Muscle of leg (tissue), 11 donors: ENCODE data around the gene C2CD5. TPM values are rescaled to one million over a fixed set of nuclear protein-coding genes. Genes with fewer than 3 reads are reported as not detected.

Experiments used
- DNase-seq: peaks from one replicate; pipeline ENCODE4 v3.0.0; 2013
- H3K27ac ChIP-seq: one replicate; pipeline ENCODE4 v1.5.1; 2013; ENCODE audit warnings: mild to moderate bottlenecking, low read length, control low read depth
- H3K27me3 ChIP-seq: one replicate; pipeline ENCODE4 v1.6.1; 2013; ENCODE audit warnings: low read length; ENCODE audit not compliant: control insufficient read depth, insufficient read depth
- H3K36me3 ChIP-seq: one replicate; pipeline ENCODE4 v1.6.1; 2013; ENCODE audit warnings: low read length; ENCODE audit not compliant: control insufficient read depth, insufficient read depth
- H3K4me1 ChIP-seq: one replicate; pipeline ENCODE4 v1.6.1; 2013; ENCODE audit warnings: low read length; ENCODE audit not compliant: control insufficient read depth, insufficient read depth
- H3K4me3 ChIP-seq: one replicate; pipeline ENCODE4 v1.5.1; 2013; ENCODE audit warnings: low read length, control low read depth
- H3K9me3 ChIP-seq: replicated peaks from 2 replicates; pipeline ENCODE4 v1.6.1; 2013; ENCODE audit warnings: low read depth, low read length; ENCODE audit not compliant: control insufficient read depth
- WGBS: methylation state at CpG from one replicate; pipeline ENCODE4 v1.1.5; 2013; ENCODE audit warnings: missing lambda C conversion rate; ENCODE audit not compliant: insufficient coverage; 5-methylcytosine and 5-hydroxymethylcytosine counted together
- polyA plus RNA-seq, 8 donors: library from polyadenylated mRNA; unstranded; fragments of 120-200 nt; gene quantifications; one replicate each; pipeline versions ENCODE4 v1.2.1 to v1.2.3, GENCODE V29; 2013; ENCODE audit warnings: inconsistent platforms in 1 of 8, low replicate concordance in 1 of 8; ENCODE audit not compliant: insufficient read length in 8 of 8, insufficient read depth in 1 of 8
- total RNA-seq: library from RNA; stranded (reverse); fragments of 120-200 nt; gene quantifications from one replicate; pipeline ENCODE4 v1.2.4, GENCODE V29; 2013

C2CD5 gene
- total and polyA plus RNA-seq, 9 donors = 22.4 to 38.4 (median 28.4) TPM

DNA sequence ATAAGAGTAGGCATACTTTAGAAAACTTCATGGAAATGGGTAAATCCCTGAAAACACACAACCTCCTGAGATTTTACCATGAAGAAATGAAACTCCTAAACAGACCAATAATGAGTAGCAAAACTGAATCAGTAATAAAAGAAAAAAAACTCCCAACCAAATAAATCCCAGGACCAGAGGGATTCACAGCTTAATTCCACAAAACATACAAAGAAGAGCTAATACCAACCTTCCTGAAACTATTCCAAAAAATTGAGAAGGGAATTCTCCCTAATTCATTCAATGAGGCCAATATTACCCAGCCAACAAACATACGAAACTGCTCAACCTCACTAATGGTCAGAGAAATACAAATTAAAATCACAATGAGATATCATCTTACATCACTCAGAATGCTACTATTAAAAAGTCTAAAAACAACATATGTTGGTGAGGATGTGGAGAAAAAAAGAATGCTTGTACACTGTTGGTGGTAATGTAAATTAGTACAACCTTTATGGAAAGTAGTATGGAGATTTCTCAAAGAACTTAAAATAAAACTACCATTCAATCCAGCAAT is 112.6 kb downstream of the C2CD5 start:
- H3K4me3 ChIP-seq = no peak overlapping the region
- no peaks in the 10 kb centered on the region for H3K27me3 ChIP-seq
- H3K4me1 ChIP-seq = no peaks in the 10 kb centered on the region
- H3K9me3 ChIP-seq = no peaks in the 10 kb centered on the region
- no CpG with 5 or more reads among the region's 1 CpG for WGBS
- DNase-seq = no peak
- no peak overlapping the region for H3K27ac ChIP-seq
- no peaks in the 10 kb centered on the region for H3K36me3 ChIP-seq

GRCh38 chr12:22416801-22417200 is 127.5 kb downstream of the C2CD5 start:
- H3K27ac ChIP-seq = no peak overlapping the region
- H3K4me1 ChIP-seq = no peaks in the 10 kb centered on the region
- H3K27me3 ChIP-seq = no peaks in the 10 kb centered on the region
- no peak for DNase-seq
- no peaks in the 10 kb centered on the region for H3K36me3 ChIP-seq
- H3K4me3 ChIP-seq = no peak overlapping the region
- H3K9me3 ChIP-seq = no peaks in the 10 kb centered on the region

DNA sequence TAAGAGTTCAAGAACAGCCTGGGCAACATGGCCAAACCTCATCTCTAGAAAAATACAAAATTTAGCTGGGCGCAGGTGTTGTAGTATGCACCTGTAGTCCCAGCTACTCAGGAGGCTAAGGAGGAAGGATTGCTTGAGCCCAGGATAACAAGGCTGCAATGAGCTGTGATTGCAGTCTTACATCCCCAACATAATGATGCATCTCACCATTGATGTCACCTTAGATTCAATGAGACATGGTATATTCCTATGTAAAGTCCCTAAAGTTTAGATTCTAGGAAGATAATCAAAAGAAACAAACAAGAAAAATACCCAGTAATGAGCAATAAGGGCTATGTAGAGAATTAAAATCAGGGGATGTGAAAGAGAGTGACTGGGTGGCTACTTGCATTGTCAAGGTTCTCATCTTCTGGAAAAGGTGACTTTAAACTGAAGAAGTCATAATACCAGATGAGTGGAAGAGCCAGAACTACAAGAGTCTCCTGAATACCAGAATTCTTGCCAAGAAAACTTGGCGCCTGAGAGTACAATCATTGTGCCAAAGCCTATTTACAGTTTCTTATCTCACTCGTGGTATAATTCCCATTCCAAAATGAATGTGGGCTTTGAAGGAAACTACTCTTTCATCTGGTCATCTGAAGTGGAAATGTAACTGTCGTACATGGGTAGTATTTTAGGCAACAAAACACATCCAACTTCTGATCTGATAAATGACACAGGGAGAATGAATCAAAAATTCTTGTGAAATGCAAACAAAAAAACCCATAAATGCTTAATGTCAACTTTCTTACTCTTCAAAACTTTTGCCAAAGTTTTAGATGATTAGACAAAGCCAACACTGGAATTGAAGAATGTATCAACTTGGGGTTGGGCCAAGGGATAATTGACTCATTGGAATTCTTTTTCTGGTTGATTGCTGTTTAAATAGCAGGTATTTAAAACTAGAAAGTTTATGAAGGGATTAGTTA is 128.7 kb downstream of the C2CD5 start:
- Histone ChIP-seq H3K9me3 (no peaks in the 10 kb centered on the region), H3K27me3 (no peaks in the 10 kb centered on the region), H3K27ac (no peak overlapping the region), H3K36me3 (no peaks in the 10 kb centered on the region), H3K4me3 (no peak overlapping the region), H3K4me1 (no peaks in the 10 kb centered on the region)
- peak; percentile 57 for DNase-seq
- no CpG with 5 or more reads among the region's 4 CpGs for WGBS

DNA sequence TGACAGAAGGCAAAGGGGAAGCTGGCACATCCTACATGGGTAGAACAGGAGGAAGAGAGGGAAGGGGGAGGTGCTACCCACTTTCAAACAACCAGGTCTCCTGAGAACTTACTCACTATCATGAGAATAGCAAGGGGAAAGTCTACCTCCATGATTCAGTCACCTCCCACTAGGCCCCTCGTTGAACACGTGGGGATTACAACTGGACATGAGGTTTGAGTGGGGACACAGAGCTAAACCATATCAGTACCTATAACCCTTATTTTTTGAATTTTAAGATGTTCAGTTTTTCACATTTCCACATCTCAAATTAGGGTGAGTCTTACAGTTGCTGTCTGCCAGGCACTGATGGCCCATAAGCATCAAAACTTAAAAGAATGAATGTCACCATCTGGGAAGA is 129.6 kb downstream of the C2CD5 start:
- WGBS = no CpG with 5 or more reads among the region's 2 CpGs
- no peaks in the 10 kb centered on the region for H3K36me3 ChIP-seq
- H3K27ac ChIP-seq = no peak overlapping the region
- no peaks in the 10 kb centered on the region for H3K9me3 ChIP-seq
- H3K4me1 ChIP-seq = no peaks in the 10 kb centered on the region
- H3K27me3 ChIP-seq = no peaks in the 10 kb centered on the region
- no peak overlapping the region for H3K4me3 ChIP-seq
- DNase-seq = no peak

DNA sequence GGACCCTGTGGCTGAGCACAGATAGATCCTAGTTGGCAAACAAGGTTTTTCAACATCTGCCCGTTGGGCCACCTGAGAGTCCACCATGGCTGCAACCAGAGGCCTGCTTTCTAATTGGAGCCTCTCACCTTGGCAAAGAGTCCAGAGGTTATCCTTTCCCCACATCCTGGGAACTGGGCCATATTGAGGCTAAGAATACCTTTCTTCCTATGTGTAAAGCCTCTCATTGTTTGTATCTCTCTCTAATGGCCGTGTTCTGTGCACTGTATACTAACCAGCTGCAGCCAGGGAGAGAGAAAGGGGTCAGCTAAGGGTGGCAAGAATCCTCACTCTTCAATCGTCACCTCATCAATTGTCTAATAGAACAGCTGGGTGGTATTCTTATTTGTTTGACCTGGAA is 130.8 kb downstream of the C2CD5 start:
- Histone ChIP-seq H3K4me1 (peaks cover 4% of the 10 kb centered on the region), H3K4me3 (no peak overlapping the region), H3K27ac (no peak overlapping the region), H3K36me3 (no peaks in the 10 kb centered on the region), H3K9me3 (no peaks in the 10 kb centered on the region), H3K27me3 (no peaks in the 10 kb centered on the region)
- DNase-seq = no peak
- WGBS = 71% methylated on average over 1 of the region's 3 CpGs

DNA sequence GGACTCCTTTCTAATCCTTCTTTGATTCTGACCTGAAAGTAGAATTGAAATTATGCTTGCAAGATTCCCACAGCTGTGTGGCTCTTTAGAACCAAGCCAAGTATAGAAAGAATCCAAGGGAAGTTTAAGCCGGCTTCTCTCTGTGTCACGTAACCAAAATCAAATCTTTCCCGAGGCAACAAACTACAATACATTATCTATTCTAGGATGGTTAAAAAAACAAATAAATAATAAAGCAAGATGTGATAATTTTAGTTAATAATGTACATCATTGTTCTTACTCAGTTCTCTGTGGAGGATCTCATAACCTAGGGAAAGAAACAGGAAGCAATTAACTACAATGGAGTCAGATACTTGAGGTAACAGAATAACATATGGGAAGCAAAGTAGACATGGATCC is 131.8 kb downstream of the C2CD5 start:
- Histone ChIP-seq H3K9me3 (no peaks in the 10 kb centered on the region), H3K27me3 (no peaks in the 10 kb centered on the region), H3K36me3 (no peaks in the 10 kb centered on the region), H3K4me1 (peaks cover 5% of the 10 kb centered on the region), H3K4me3 (no peak overlapping the region), H3K27ac (no peak overlapping the region)
- WGBS = no CpG with 5 or more reads among the region's 3 CpGs
- peak; percentile 7 for DNase-seq

DNA sequence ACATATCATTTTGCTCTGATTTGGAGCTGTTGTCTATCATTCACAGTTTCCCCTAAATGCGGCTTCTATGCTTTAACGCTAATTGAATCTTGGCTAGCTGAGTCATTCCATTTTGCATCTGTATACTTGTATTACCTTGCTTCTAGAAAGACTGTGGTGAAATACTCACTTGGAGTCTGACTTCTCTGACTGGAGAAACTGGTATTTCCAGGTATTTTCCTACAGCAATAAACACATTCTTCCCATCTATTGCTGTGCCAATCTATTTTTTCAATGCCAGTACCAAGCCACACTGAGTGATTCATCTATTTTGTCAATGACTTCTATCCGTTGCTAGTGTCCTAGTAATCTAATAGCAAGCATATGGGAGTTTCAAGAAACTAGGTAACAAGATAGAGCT is 133.9 kb downstream of the C2CD5 start:
- DNase-seq = no peak
- no peaks in the 10 kb centered on the region for H3K27me3 ChIP-seq
- H3K4me1 ChIP-seq = peaks cover 5% of the 10 kb centered on the region
- no CpG with 5 or more reads among the region's 3 CpGs for WGBS
- H3K27ac ChIP-seq = no peak overlapping the region
- no peak overlapping the region for H3K4me3 ChIP-seq
- H3K9me3 ChIP-seq = no peaks in the 10 kb centered on the region
- no peaks in the 10 kb centered on the region for H3K36me3 ChIP-seq

GRCh38 chr12:22409377-22410164 is 134.8 kb downstream of the C2CD5 start:
- Histone ChIP-seq H3K27ac (no peak overlapping the region), H3K4me3 (no peak overlapping the region), H3K36me3 (no peaks in the 10 kb centered on the region), H3K9me3 (no peaks in the 10 kb centered on the region), H3K4me1 (peaks cover 5% of the 10 kb centered on the region), H3K27me3 (no peaks in the 10 kb centered on the region)
- DNase-seq = peak; percentile 5
- WGBS = 68% methylated on average over 7 of the region's 12 CpGs

DNA sequence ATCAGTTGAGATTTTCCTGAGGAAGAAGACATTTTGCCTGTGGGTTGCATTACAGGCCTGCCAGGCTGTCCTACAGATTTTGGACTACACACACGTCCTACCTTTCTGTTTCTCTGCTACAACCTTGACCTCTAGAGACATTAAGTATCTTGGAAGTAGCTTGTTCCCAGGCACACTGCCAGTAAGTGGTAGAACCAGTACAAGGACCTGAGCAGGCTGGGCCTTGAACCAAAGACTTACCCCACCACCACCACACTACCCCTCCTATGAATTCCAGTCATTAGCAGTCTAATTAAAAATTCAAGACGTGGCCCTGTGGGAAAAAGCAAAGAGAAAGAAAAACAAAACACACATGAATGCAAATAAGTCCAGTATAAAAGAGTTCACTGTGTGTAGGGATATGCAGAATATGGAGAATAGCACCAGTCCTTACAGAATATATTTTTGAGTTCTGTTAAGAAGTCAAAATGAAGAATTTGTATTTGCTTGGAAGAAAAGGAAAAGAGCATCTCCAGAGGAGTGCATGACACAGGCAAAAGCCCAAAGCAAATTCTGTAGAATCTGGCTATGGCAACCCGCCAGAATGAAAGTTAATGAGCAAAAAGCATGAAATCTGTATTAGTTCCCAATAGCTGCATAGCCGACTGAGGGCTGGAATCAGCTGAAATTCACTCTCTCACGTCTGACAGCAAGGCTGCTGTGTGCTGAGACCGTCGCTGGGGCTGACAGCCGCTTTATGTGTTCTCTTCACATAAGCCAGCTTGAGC is 135.5 kb downstream of the C2CD5 start:
- Histone ChIP-seq H3K27ac (no peak overlapping the region), H3K4me3 (no peak overlapping the region), H3K9me3 (no peaks in the 10 kb centered on the region), H3K36me3 (no peaks in the 10 kb centered on the region), H3K4me1 (peaks cover 5% of the 10 kb centered on the region), H3K27me3 (no peaks in the 10 kb centered on the region)
- DNase-seq = peak; percentile 70
- WGBS = 20% methylated on average over 3 of the region's 8 CpGs
